DOHH2 (cell line): ENCODE measurements around the gene THAP4.

ENCODE experiments used
- CTCF ChIP-seq: fragments of 200-600 bp; sonication (generic); IDR thresholded peaks from one replicate; pipeline ENCODE4 v1.5.1; 2014; ENCODE audit warnings: antibody characterized with exemption, mild to moderate bottlenecking, low read depth, low read length; ENCODE audit not compliant: poor library complexity, severe bottlenecking
- EZH2phosphoT487 ChIP-seq: fragments of 200-600 bp; sonication (generic); IDR thresholded peaks from 2 replicates; pipeline ENCODE4 v1.6.1; 2017; ENCODE audit warnings: borderline replicate concordance, mild to moderate bottlenecking, antibody characterized with exemption, low read length, moderate library complexity, mixed read lengths

DNA sequence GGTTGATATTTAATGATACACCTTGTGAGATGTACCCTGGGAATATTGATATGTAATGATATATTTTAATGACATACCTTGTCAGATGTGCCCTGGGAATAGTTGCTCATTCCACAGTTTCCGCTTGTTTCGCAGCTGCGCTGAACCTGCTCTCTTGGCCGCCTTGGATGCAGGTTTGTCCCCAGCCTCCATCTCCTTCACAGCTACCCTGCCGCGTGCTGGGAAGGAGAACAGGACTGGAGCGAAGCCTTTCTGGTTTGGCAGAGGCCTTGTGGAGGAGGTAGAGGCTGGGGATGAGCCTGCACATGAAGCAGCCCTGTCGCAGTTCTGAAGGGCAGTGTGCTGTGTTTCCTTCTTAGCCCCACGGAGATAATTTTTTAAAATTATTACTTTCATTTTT lies 15.2 kb upstream of the THAP4 start:
- no peak for TF ChIP-seq CTCF
- TF ChIP-seq EZH2phosphoT487, result no peak
